Activated CD8-positive, alpha-beta T cell treated with anti-CD3 and anti-CD28 coated beads, Interleukin-2, amount 10 ng/mL, durations not matched to agents 7 days and 5 days (primary cell): ENCODE data around the gene MIDN. TPM values are rescaled to one million over a fixed set of nuclear protein-coding genes. Genes with fewer than 3 reads are reported as not detected.

ENCODE experiments used
- total RNA-seq, 2 experiments: library from RNA; stranded (reverse); gene quantifications; one replicate each; pipeline ENCODE4 v1.2.3, GENCODE V29; 2021

The MIDN gene
- total RNA-seq, 2 experiments from 2014 or later: 88.4 to 94.3 TPM

Other genes starting within 250 kb of the MIDN start
- not detected for gene GRIN3B, start 248.2 kb upstream of the MIDN start, total RNA-seq
- gene TMEM259, start 227.5 kb upstream of the MIDN start, total RNA-seq: 100 to 1,000 TPM; 153 to 160 TPM
- not detected for gene RNU6-2, start 227.1 kb upstream of the MIDN start, total RNA-seq
- gene CNN2, start 222.0 kb upstream of the MIDN start, total RNA-seq: 100 to 1,000 TPM; 417 to 455 TPM
- 10 to 100 TPM; 76.6 to 77.5 TPM for gene ABCA7, start 208.5 kb upstream of the MIDN start, total RNA-seq
- 100 to 1,000 TPM; 433 to 445 TPM for gene ARHGAP45, start 181.4 kb upstream of the MIDN start, total RNA-seq
- 100 to 1,000 TPM; 176 to 177 TPM for gene POLR2E, start 153.2 kb upstream of the MIDN start, total RNA-seq
- 100 to 1,000 TPM; 174 to 177 TPM for gene GPX4, start 144.6 kb upstream of the MIDN start, total RNA-seq
- 10 to 100 TPM; 58.6 to 70.5 TPM for gene SBNO2, start 74.3 kb upstream of the MIDN start, total RNA-seq
- 10 to 100 TPM; 68.8 to 70.8 TPM for gene STK11, start 42.8 kb upstream of the MIDN start, total RNA-seq
- under 1 TPM in 1 of 2 experiments, not detected in 1; 0.10 TPM for gene CBARP, start 10.6 kb upstream of the MIDN start, total RNA-seq
- gene ATP5F1D, start 6.8 kb upstream of the MIDN start, total RNA-seq: 100 to 1,000 TPM; 209 to 222 TPM
- 100 to 1,000 TPM; 172 to 195 TPM for gene CIRBP, start 20.7 kb downstream of the MIDN start, total RNA-seq
- 10 to 100 TPM; 57.1 TPM for gene FAM174C, start 26.9 kb downstream of the MIDN start, total RNA-seq
- gene EFNA2, start 37.3 kb downstream of the MIDN start, total RNA-seq: not detected
- gene NDUFS7, start 135.3 kb downstream of the MIDN start, total RNA-seq: 100 to 1,000 TPM; 122 to 127 TPM
- gene GAMT, start 153.0 kb downstream of the MIDN start, total RNA-seq: 10 to 100 TPM; 26.2 to 26.8 TPM
- gene DAZAP1, start 159.0 kb downstream of the MIDN start, total RNA-seq: 100 to 1,000 TPM; 264 to 270 TPM
- gene RPS15, start 189.8 kb downstream of the MIDN start, total RNA-seq: 1,000 to 10,000 TPM; 1,384 TPM
- gene APC2, start 201.5 kb downstream of the MIDN start, total RNA-seq: not detected
- gene C19orf25, start 230.6 kb downstream of the MIDN start, total RNA-seq: 10 to 100 TPM; 33.3 to 38.2 TPM
- gene PCSK4, start 241.8 kb downstream of the MIDN start, total RNA-seq: 1 to 10 TPM; 3.4 to 4.1 TPM
- gene REEP6, start 242.6 kb downstream of the MIDN start, total RNA-seq: 1 to 10 TPM; 1.7 to 1.9 TPM